HG03432 (cell line): ENCODE measurements around the gene PPM1J.
A peak's percentile ranks its signal among the peaks of the same experiment; 100 is the strongest.
"Not testable (repeated sequence)": the region's sequence is repeated elsewhere in the genome, so short reads cannot be mapped to it uniquely, and the experiment has no call there.

Source experiments
- ATAC-seq: cut with Tn5 transposase; IDR thresholded peaks from one replicate; pipeline ENCODE4 v1.9.1; 2021; ENCODE audit warnings: mild to moderate bottlenecking, moderate library complexity; ENCODE audit not compliant: unreplicated experiment

The PPM1J gene

GRCh38 chr1:112721966-112722524 is 6.9 kb upstream of the PPM1J start:
- no peak for ATAC-seq

GRCh38 chr1:112721294-112721693 is 6.2 kb upstream of the PPM1J start:
- not testable (repeated sequence) for ATAC-seq

GRCh38 chr1:112720800-112721199 is 5.7 kb upstream of the PPM1J start:
- ATAC-seq, result no peak

GRCh38 chr1:112719706-112720105 is 4.6 kb upstream of the PPM1J start:
- no peak for ATAC-seq

GRCh38 chr1:112718691-112719418 is 3.7 kb upstream of the PPM1J start:
- ATAC-seq, result peak; percentile 27

DNA sequence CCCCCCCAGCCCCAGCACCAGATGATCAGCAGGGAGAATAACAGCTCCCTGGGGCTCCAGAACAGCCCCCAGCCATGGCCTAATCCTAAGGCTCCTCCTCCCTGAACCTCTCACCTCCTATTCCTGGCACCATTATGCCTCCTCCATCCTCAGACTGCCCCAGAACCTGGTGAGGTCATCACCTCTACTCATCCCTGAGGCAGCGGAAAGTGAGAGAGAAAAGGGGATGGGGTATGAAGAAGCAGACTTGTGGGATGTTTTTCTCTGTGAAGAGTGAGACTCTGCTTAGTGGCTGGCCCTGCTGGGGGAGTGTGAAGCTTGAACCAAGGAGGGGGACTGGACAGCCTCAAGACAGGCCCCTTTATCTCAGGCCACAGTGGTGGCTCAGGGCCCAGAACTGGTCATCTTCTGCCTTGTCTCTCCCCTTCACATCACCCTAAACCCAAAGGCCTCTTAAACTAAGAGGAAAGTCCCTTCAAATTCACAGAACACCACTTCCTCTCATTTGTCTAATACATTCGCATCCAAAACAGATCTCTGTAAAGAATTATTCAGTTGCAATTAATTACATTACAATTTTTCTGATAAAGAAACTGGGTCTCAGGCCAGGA is 2.2 kb upstream of the PPM1J start:
- ATAC-seq, result no peak

- ATAC-seq, result peak; percentile 28
Measured at GRCh38 chr1:112716133-112716720, 1.1 kb upstream of the PPM1J start.

DNA sequence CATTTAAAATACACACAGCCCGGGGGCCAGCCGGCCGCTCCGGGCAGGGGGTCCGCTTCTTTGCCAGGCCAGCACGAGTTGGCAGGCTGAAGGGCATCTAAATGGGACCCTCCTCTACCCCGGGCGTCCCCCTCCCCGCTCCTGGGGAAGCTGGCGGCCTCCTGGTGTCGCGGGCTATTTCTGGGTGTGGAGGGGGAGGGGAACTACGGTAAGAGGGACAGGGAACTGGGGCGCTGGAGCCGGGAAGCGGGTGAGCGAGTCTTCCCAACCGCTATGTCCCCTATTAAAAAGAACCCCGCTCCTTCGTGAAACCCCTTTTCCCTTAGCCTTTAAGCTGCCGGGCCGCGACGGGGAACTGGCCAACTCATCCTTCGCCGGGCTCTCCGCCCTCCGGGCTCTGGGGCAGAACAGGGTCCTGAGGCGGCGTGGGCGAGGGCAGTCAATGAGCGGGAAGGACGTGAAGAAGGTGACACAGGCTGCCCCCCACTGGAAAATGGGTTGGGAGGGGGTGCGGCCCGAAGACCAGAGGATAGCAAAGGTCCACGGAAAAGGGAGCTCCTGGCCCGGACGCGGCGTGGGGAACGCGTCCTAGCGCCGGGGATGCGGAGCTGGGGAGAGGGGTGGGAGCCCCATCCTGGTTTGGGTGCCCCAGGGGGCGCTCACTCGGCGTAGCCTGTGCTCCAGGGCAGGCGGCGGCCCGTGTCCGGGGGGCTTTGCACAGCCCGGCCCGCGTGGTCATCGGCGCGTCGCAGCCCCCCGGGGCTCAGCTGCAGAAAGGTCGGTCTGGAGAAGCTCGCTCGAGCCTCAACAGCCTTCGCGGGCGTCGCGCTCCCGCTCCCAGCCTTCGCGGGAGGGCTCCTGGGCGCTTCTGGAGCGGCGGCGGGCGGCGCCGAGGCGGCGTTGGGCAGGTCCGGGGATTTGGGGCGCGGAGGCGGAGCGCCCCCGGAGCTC is 544 bp downstream of the PPM1J start:
- ATAC-seq, result peak; percentile 24

GRCh38 chr1:112713466-112714312 is 1.4 kb downstream of the PPM1J start:
- ATAC-seq, result no peak

- ATAC-seq, result no peak
Measured at GRCh38 chr1:112712701-112713128, 2.4 kb downstream of the PPM1J start.

- ATAC-seq, result no peak
Measured at GRCh38 chr1:112712191-112712590, 2.9 kb downstream of the PPM1J start.

DNA sequence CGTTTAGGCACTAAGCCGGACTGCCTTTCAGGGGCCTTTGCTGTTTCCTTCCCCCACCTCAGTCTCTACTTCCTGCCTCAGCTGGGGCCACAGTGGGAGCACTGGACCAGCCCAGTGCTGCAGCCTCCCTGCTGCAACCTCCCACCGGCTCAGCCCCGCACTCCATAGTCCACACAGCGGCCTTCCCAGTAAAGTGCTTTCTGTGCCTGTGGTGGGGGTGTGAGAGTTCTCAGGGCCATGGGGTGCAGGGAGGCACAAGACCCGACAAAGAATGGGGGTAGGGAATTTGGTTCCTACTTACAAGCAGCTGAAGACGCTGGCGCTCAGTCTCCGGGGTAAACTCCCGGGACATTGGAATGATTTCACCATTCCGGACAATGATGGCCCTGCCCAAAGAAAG is 3.5 kb downstream of the PPM1J start:
- ATAC-seq, result no peak

DNA sequence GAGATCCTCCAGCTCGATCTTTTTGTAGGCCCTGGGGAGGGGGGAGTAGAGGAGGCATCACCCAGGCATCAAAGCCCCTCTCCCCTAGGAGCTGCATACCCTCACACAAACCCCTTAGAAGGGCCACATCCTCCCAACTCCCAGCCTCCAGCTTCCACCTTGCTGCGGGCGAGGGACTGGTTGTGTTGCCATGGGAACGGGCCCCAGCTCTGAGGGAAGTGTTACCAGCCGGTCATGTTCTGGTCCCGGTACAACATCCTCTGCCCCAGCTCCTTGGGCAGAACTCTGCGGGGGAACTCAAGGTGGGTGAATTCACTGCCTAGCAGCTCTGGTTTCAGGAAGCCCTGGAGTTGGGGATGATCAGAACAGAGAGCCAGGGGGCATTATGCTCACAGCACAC is 4.1 kb downstream of the PPM1J start:
- no peak for ATAC-seq

- no peak for ATAC-seq
Measured at GRCh38 chr1:112710586-112710985, 4.5 kb downstream of the PPM1J start.

- ATAC-seq, result no peak
Measured at GRCh38 chr1:112710159-112710558, 5.0 kb downstream of the PPM1J start.

- no peak for ATAC-seq
Measured at GRCh38 chr1:112708489-112708888, 6.6 kb downstream of the PPM1J start.

DNA sequence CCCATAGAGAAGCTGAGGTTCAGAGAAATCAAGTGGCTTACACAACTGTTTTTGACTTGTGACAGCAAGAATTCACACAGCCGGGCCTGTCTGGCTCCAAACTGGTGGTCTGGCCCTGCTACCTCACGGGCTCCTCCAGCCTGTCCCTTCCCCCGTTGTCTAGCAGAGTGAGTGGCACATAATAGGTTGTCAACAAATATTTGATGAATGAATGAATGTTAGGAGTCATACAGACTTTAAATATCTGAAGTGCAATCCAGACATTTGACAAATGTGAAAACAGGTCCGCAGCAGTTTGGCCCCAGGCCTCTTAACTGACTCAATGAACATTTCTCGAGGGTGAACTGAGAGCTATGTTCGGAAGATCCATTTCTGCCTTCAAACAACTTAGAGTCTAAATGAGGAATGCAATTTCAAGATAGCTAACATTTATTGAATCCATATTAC is 7.1 kb downstream of the PPM1J start:
- no peak for ATAC-seq

DNA sequence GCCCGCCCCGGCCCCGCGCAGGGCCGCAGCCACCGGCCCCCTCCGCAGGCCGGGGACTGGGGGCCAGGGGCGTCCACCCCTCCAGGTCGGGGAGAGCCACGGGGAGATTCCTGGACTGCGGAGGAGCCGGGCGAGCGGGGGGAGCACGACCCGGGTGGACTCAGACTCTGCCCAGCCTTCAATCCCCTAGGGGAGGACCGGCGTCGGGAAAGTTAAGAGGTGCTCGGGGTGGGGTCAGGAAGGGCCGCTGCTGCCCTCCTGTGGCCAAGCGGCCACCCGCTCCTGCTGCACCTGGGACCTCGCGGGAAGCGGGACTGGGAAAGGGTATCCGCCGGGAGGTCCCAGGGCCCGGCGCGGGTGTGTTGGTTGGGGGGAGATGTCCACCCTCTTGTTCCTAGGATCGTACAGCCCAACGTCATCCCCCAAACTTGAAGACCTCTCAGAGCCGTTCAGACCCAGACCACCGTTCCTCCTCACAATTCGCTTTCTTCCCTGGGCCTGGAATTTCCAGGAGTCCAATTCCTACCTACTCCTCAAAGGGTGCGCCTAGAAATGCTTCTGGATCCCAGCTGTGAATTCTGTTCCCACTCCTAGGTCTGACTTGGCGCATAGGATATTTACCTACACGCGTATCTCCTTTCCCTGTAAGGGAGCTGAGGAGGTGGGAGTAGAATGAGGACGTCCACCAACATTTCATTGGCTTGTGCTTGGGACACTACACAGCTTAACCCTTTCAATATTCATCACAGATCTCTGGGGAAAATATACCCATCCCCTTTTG is 7.7 kb downstream of the PPM1J start:
- ATAC-seq, result peak; percentile 66
